Fibroblast of gingiva (primary cell): Measurements from ENCODE around the gene MSL2.
"Not testable (repeated sequence)": the region's sequence is repeated elsewhere in the genome, so short reads cannot be mapped to it uniquely, and the experiment has no call there.

ENCODE experiments used
- DNase-seq: peaks from one replicate; pipeline ENCODE4 v3.0.0-alpha.2; 2011; ENCODE audit warnings: low read depth

The MSL2 gene, protein sequence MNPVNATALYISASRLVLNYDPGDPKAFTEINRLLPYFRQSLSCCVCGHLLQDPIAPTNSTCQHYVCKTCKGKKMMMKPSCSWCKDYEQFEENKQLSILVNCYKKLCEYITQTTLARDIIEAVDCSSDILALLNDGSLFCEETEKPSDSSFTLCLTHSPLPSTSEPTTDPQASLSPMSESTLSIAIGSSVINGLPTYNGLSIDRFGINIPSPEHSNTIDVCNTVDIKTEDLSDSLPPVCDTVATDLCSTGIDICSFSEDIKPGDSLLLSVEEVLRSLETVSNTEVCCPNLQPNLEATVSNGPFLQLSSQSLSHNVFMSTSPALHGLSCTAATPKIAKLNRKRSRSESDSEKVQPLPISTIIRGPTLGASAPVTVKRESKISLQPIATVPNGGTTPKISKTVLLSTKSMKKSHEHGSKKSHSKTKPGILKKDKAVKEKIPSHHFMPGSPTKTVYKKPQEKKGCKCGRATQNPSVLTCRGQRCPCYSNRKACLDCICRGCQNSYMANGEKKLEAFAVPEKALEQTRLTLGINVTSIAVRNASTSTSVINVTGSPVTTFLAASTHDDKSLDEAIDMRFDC

GRCh38 chr3:136196064-136196400, at the start of gene MSL2:
Gene MSL2 (minus strand): TSS chr3:136196335. CDS start chr3:136195113, 1,222 bp downstream.
- DNase-seq, result no peak

DNA sequence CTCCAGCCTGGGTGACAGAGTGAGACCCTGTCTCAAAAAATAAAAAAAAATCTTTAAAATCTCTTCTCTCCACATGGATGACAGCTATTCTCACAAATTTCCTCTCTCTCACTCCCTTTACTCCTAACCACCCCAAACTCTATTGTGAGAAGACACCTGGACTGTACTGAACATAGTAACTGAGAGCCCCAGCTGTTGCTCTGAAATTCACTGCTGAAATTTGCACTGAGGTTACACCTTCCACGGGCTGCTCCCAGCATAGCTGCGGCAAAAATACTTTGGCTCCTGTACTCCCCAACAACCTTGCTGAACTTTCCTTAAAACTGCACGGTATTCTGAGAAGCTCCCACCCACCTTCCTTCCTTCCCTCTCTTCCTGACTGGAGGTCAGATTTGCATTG, 49.6 kb upstream of the MSL2 start:
- DNase-seq, result no peak

- no peak for DNase-seq
Measured at GRCh38 chr3:136239094-136239493, 43.0 kb upstream of the MSL2 start.

GRCh38 chr3:136237961-136238649, 42.0 kb upstream of the MSL2 start:
- no peak for DNase-seq

DNA sequence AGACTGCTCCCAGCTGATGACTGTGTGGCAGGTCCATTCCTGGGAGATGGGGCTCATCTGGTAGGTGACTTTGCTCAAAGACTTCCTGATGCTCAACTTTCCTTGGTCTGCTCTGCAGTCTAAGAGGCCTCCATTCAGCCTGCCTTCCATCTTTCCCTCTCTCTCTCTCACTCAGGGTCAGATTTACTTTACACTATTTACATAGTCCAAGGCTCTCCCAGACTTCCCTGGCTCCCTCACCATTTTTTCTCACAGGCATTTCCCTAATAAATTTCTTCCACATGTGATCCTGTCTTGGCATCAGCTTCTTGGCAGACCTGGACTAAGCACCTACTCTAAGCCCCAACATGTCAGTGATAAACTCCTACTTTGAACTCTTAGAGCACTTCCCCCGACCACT, 41.0 kb upstream of the MSL2 start:
- no peak for DNase-seq

GRCh38 chr3:136236109-136236508, 40.0 kb upstream of the MSL2 start:
- no peak for DNase-seq

DNA sequence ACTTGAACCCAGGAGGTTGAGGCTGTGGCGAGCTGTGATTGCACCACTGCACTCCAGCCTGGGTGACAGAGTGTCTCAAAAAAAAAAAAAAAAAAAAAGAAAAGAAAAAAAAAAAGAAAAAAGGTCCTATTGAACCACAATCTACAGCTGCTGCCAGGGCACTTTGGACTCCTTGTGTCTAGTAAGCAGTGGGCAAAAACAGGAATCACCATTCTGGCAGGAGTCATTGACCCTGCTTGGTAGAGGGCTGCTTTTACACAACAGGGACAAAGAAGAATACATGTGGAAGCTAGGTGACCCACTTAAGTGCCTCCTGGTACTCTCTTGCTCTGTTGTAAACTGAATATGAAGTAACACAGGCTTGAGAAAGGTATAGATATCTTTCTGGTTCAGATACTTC, 39.4 kb upstream of the MSL2 start:
- DNase-seq, result no peak

GRCh38 chr3:136232413-136232812, 36.3 kb upstream of the MSL2 start:
- DNase-seq, result no peak

GRCh38 chr3:136222746-136223145, 26.6 kb upstream of the MSL2 start:
- DNase-seq, result not testable (repeated sequence)

- DNase-seq, result no peak
Measured at GRCh38 chr3:136211547-136211946, 15.4 kb upstream of the MSL2 start.

DNA sequence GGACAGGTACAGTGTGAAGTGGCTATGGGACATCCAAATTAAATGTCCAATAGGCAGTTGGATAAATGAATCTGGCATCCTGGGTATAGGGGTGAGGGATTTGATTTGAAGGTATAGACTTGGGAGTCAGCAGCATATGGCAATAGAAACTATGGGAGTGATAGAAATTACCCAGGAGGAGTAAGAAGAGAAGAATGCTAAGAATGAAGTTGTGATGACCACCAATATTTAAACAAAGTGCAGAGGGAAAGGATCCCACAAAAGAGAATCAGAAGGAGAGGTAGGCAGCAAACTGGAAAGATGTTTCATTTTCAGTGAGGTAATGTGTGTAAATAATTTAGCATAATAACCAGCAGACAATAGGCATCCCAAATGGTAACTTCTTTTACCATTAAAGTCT, 13.8 kb upstream of the MSL2 start:
- DNase-seq, result no peak

DNA sequence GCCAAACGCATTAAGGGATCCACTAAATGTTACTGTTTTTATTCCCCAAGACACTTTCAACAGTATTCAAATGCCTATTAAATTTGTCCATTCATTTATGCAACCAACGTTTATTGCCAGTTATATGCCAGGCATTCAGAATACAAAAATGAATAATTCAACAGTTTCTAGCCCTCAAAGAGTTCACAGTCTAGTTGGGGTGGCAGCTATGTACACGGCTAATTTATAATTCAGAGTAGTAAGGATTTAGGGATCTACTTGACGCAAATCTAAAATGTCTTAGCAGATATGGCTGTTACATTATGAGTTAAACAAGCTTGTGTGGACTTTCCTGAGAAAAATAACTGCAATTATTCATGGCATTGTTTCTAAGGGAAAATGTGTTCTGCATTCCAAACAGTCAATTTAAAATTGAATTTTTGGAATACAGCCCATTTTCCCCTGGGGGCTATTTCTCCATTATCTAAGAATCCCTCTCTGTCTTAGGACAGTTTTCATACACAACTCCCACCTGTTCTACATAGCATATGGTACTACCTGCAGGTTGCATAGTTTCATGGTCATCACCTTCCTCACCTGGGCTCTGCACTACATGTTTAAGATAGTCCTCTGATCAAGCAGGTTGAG, 11.5 kb upstream of the MSL2 start:
- no peak for DNase-seq

- DNase-seq, result not testable (repeated sequence)
Measured at GRCh38 chr3:136199219-136199618, 3.1 kb upstream of the MSL2 start.

GRCh38 chr3:136198462-136199078, 2.4 kb upstream of the MSL2 start:
- DNase-seq, result not testable (repeated sequence)

GRCh38 chr3:136197159-136197793, 1.1 kb upstream of the MSL2 start:
- DNase-seq, result peak; percentile 1

- peak; percentile 100 for DNase-seq
Measured at GRCh38 chr3:136196401-136197158, 445 bp upstream of the MSL2 start.

DNA sequence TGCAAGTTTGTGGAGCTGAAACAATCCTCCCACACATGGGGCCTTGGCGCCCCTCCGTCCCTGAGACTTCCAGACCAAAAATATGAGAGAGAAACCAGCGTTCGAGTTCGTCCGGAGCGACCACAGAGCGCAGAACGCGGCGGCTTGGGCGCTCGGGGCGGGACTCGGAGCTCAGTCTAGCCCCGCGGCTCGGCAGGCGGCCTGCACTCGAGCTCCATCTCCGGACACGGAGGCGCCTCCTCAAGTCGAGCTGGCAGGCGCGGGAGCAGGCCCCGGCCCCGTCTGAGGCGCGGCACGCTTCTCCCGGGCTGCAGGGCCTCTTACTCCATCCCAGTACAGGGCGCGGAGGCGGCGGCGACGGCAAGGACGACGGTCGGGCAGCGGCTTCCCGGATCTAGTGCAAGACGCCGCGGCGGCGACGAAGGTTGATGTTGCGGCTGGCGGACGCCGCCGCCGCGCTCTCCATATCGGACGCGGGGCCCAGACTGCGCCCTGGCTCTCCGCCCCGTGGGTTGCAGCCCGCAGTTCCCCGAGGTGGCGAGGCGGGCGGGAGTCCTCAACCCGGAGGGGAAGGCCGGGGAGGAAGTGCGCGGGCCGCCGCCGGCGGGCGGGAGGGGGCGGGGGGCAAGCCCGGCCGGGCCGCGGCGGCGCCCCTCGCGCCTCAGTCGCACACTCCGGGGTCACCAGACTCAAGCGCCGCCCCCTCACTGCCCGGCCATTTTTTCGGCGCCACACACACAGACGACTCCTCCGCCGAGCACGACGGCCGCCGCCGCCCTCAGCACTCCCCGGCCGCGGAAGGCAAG, 674 bp downstream of the MSL2 start:
- peak; percentile 82 for DNase-seq

DNA sequence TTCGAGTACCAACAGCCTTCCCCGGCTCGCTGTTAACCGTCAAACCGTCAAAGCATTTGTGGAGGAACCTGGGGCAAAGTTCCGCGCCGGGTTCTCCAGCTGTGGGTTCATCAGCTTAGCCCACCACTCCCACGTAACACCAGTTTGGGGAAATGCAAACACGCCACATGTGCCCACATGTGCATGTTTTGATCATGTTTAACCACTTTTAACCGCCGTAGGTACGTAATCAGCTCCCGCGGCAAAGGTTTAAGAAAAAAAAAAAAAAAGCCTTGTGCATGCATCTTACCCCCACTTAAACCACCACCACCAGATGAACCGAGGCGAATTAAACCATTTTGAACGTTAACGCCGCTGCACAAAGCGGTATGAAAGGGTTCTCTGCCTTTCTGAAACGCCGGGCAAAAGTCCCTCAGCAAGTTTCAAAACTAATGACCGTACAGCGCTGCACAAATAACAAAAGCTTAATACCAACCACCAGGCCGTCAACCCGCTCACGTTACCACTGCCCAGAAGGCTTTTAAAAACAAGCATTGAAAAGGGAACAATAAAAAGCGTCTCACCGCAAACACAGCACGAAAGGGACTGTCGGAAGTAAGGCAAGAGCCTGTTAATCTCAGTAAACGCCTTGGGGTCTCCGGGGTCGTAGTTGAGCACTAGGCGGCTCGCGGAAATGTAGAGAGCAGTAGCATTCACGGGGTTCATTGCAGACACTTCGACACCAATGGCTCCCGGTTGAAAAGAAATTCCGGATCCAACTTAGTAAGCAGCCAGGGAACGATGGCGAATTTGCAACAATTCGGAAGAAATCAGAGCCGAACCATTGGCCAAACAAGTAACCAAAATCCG, 1.5 kb downstream of the MSL2 start:
- DNase-seq, result no peak
